ENCODE measurements around the gene SLIT3. TPM values are rescaled to one million over a fixed set of nuclear protein-coding genes. Genes with fewer than 3 reads are reported as not detected.

SLIT3 gene
- total RNA-seq, 1 donor from 2014 or later = 3.2 TPM

GRCh38 chr5:169281625-169282024 is 19.3 kb downstream of the SLIT3 start:
- Mint-ChIP-seq H3K27me3 (ENCODE audit: unreplicated experiment) (no peaks in the 10 kb centered on the region), H3K4me1 (ENCODE audit: unreplicated experiment) (no peaks in the 10 kb centered on the region), H3K27ac (ENCODE audit: unreplicated experiment) (no peak overlapping the region), H3K36me3 (ENCODE audit: low read depth, unreplicated experiment) (no peaks in the 10 kb centered on the region), H3K9me3 (ENCODE audit: unreplicated experiment) (no peaks in the 10 kb centered on the region), H3K4me3 (ENCODE audit: unreplicated experiment) (no peak overlapping the region)
- no peak for DNase-seq (ENCODE audit: low spot score)
- no peak for TF ChIP-seq CTCF (IDR thresholded peaks at IDR 0.05; ENCODE audit: unreplicated experiment)

GRCh38 chr5:169280696-169281095 is 20.2 kb downstream of the SLIT3 start:
- Mint-ChIP-seq H3K4me1 (ENCODE audit: unreplicated experiment) (no peaks in the 10 kb centered on the region), H3K9me3 (ENCODE audit: unreplicated experiment) (no peaks in the 10 kb centered on the region), H3K27ac (ENCODE audit: unreplicated experiment) (no peak overlapping the region), H3K36me3 (ENCODE audit: low read depth, unreplicated experiment) (no peaks in the 10 kb centered on the region), H3K4me3 (ENCODE audit: unreplicated experiment) (no peak overlapping the region), H3K27me3 (ENCODE audit: unreplicated experiment) (peaks cover 3% of the 10 kb centered on the region)
- no peak for DNase-seq (ENCODE audit: low spot score)
- TF ChIP-seq CTCF (IDR thresholded peaks at IDR 0.05; ENCODE audit: unreplicated experiment) = no peak

- Mint-ChIP-seq H3K27ac (ENCODE audit: unreplicated experiment) (no peak overlapping the region), H3K36me3 (ENCODE audit: low read depth, unreplicated experiment) (no peaks in the 10 kb centered on the region), H3K4me1 (ENCODE audit: unreplicated experiment) (no peaks in the 10 kb centered on the region), H3K27me3 (ENCODE audit: unreplicated experiment) (peaks cover 3% of the 10 kb centered on the region), H3K9me3 (ENCODE audit: unreplicated experiment) (no peaks in the 10 kb centered on the region), H3K4me3 (ENCODE audit: unreplicated experiment) (no peak overlapping the region)
- DNase-seq (ENCODE audit: low spot score) = no peak
- no peak for TF ChIP-seq CTCF (IDR thresholded peaks at IDR 0.05; ENCODE audit: unreplicated experiment)
Observed at GRCh38 chr5:169280286-169280685, 20.7 kb downstream of the SLIT3 start.

GRCh38 chr5:169279125-169279524 is 21.8 kb downstream of the SLIT3 start:
- Mint-ChIP-seq H3K27me3 (ENCODE audit: unreplicated experiment) (peaks cover 3% of the 10 kb centered on the region), H3K36me3 (ENCODE audit: low read depth, unreplicated experiment) (no peaks in the 10 kb centered on the region), H3K9me3 (ENCODE audit: unreplicated experiment) (no peaks in the 10 kb centered on the region), H3K4me1 (ENCODE audit: unreplicated experiment) (no peaks in the 10 kb centered on the region), H3K27ac (ENCODE audit: unreplicated experiment) (no peak overlapping the region), H3K4me3 (ENCODE audit: unreplicated experiment) (no peak overlapping the region)
- DNase-seq (ENCODE audit: low spot score) = no peak
- TF ChIP-seq CTCF (IDR thresholded peaks at IDR 0.05; ENCODE audit: unreplicated experiment) = no peak

GRCh38 chr5:169273881-169274280 is 27.1 kb downstream of the SLIT3 start:
- Mint-ChIP-seq H3K27ac (ENCODE audit: unreplicated experiment) (no peak overlapping the region), H3K9me3 (ENCODE audit: unreplicated experiment) (no peaks in the 10 kb centered on the region), H3K4me3 (ENCODE audit: unreplicated experiment) (no peak overlapping the region), H3K27me3 (ENCODE audit: unreplicated experiment) (peaks cover 3% of the 10 kb centered on the region), H3K4me1 (ENCODE audit: unreplicated experiment) (no peaks in the 10 kb centered on the region), H3K36me3 (ENCODE audit: low read depth, unreplicated experiment) (no peaks in the 10 kb centered on the region)
- no peak for DNase-seq (ENCODE audit: low spot score)
- TF ChIP-seq CTCF (IDR thresholded peaks at IDR 0.05; ENCODE audit: unreplicated experiment) = no peak
